Activated B cell treated with CpG ODN at 0.5 μM for 24 hours (primary cell): ENCODE results near the gene DELE1. TPM values are rescaled to one million over a fixed set of nuclear protein-coding genes. Genes with fewer than 3 reads are reported as not detected.
"Not testable (repeated sequence)": the region's sequence is repeated elsewhere in the genome, so short reads cannot be mapped to it uniquely, and the experiment has no call there.

Experiments
- ATAC-seq: fragments of 200-7000 bp; cut with Tn5 transposase; one replicate; pipeline ENCODE4 v1.10.0; 2021; ENCODE audit warnings: low read depth, mild to moderate bottlenecking, moderate library complexity
- CTCF ChIA-PET: fragments of 350-600 bp; sonication (Branson Sonifier 250); formaldehyde crosslinking; loops from one replicate; lab custom pipeline; 2021; ENCODE audit warnings: antibody characterized with exemption; lab: Charles Lee
- POLR2A ChIA-PET: fragments of 350-600 bp; sonication (Branson Sonifier 250); formaldehyde crosslinking; loops from one replicate; lab custom pipeline; 2021; ENCODE audit warnings: antibody characterized with exemption; lab: Charles Lee
- DNase-seq: peaks from one replicate; pipeline ENCODE4 v3.0.0; 2022
- H3K27ac Mint-ChIP-seq: one replicate; pipeline ENCODE4 v1.8.0; 2020; ENCODE audit warnings: mixed read lengths
- H3K27me3 Mint-ChIP-seq: one replicate; pipeline ENCODE4 v1.8.0; 2021; ENCODE audit warnings: mixed read lengths
- H3K36me3 Mint-ChIP-seq: one replicate; pipeline ENCODE4 v1.8.0; 2021; ENCODE audit warnings: low read depth, mixed read lengths
- H3K4me1 Mint-ChIP-seq: one replicate; pipeline ENCODE4 v1.8.0; 2021; ENCODE audit warnings: mixed read lengths
- H3K4me3 Mint-ChIP-seq: one replicate; pipeline ENCODE4 v1.8.0; 2020; ENCODE audit warnings: mild to moderate bottlenecking, mixed read lengths
- H3K9me3 Mint-ChIP-seq: one replicate; pipeline ENCODE4 v1.8.0; 2020; ENCODE audit warnings: mixed read lengths
- CTCF ChIP-seq: fragments of 200-600 bp; IDR thresholded peaks from one replicate; pipeline ENCODE4 v1.8.0; 2022; ENCODE audit warnings: antibody characterized with exemption, mild to moderate bottlenecking
- intact Hi-C: fragments of 100-400 bp; cut with micrococcal nuclease; formaldehyde crosslinking; loops from one replicate; pipeline ENCODE4 v1.15.1; 2024
- total RNA-seq: library from RNA; stranded (reverse); gene quantifications from 2 replicates; pipeline ENCODE4 v1.2.3, GENCODE V29; 2022

Gene DELE1
- total RNA-seq, 1 donor from 2014 or later, result 114 TPM

- Mint-ChIP-seq H3K27ac (no peak overlapping the region), H3K4me1 (peaks cover 4% of the 10 kb centered on the region), H3K4me3 (no peak overlapping the region), H3K27me3 (peaks cover 31% of the 10 kb centered on the region), H3K36me3 (no peaks in the 10 kb centered on the region), H3K9me3 (no peaks in the 10 kb centered on the region)
- ChIA-PET CTCF (interaction anchor here (2.1 to 2.7 kb wide), 2 partner anchors 10 to 72 kb away, joined by 9 to 12 read pairs; no protein-coding TSS in a partner anchor), POLR2A (interaction anchor here (0.6 kb wide), 1 partner anchor 16 kb away, joined by 3 read pairs; no protein-coding TSS in a partner anchor)
- TF ChIP-seq CTCF, result no peak
- DNase-seq (no peak), ATAC-seq (no peak)
- intact Hi-C loops, result loop anchor here (1.0 kb wide), 1 partner anchor 71 kb away; no protein-coding TSS in a partner anchor
Measured at GRCh38 chr5:141889282-141889871, 34.3 kb upstream of the DELE1 start.

GRCh38 chr5:141890429-141890828 lies 33.2 kb upstream of the DELE1 start:
- POLR2A ChIA-PET, result interaction anchor here (0.6 kb wide), 1 partner anchor 332 kb away, joined by 9 read pairs; no protein-coding TSS in a partner anchor
- intact Hi-C loops, H3K4me3 Mint-ChIP-seq, H3K9me3 Mint-ChIP-seq, H3K27ac Mint-ChIP-seq, ATAC-seq, H3K36me3 Mint-ChIP-seq, H3K4me1 Mint-ChIP-seq, DNase-seq: not testable (repeated sequence)
- H3K27me3 Mint-ChIP-seq, result peaks cover 22% of the 10 kb centered on the region
- CTCF ChIA-PET, result interaction anchor here (1.7 to 2.7 kb wide), 3 partner anchors 11 to 199 kb away, joined by 7 to 12 read pairs (median 9); no protein-coding TSS in a partner anchor

GRCh38 chr5:141897425-141897824 lies 26.2 kb upstream of the DELE1 start:
- no peak for ATAC-seq

GRCh38 chr5:141898448-141899049 lies 25.1 kb upstream of the DELE1 start:
- Mint-ChIP-seq H3K4me3 (no peak overlapping the region), H3K36me3 (no peaks in the 10 kb centered on the region), H3K9me3 (no peaks in the 10 kb centered on the region), H3K27ac (no peak overlapping the region), H3K4me1 (no peaks in the 10 kb centered on the region), H3K27me3 (peaks cover 14% of the 10 kb centered on the region)
- DNase-seq, result no peak
- CTCF ChIA-PET, result no interaction called here
- no peak for ATAC-seq
- POLR2A ChIA-PET, result no interaction called here
- intact Hi-C loops, result no loop called here
- TF ChIP-seq CTCF, result no peak

More at GRCh38 chr5:141897425-141897824, 26.2 kb upstream of the DELE1 start:
- Mint-ChIP-seq H3K27me3 (peaks cover 13% of the 10 kb centered on the region), H3K9me3 (no peaks in the 10 kb centered on the region), H3K4me3 (no peak overlapping the region), H3K4me1 (no peaks in the 10 kb centered on the region), H3K36me3 (no peaks in the 10 kb centered on the region), H3K27ac (no peak overlapping the region)
- ChIA-PET POLR2A (no interaction called here), CTCF (no interaction called here)
- TF ChIP-seq CTCF, result no peak
- DNase-seq, result no peak
- intact Hi-C loops, result no loop called here

GRCh38 chr5:141902015-141902814 lies 21.5 kb upstream of the DELE1 start:
- Mint-ChIP-seq H3K36me3 (no peaks in the 10 kb centered on the region), H3K4me3 (no peak overlapping the region), H3K4me1 (no peaks in the 10 kb centered on the region), H3K9me3 (peaks cover 4% of the 10 kb centered on the region), H3K27ac (no peak overlapping the region), H3K27me3 (peaks cover 8% of the 10 kb centered on the region)
- ATAC-seq, result no peak
- no peak for DNase-seq
- ChIA-PET CTCF (interaction anchor here (1.3 kb wide), 1 partner anchor 22 kb away, joined by 3 read pairs; no protein-coding TSS in a partner anchor), POLR2A (no interaction called here)
- intact Hi-C loops, result no loop called here
- TF ChIP-seq CTCF, result no peak
